DND-41 (cell line): ENCODE data around the gene WDR88.

Experiments
- EZH2 ChIP-seq: IDR thresholded peaks from 3 replicates; pipeline ENCODE4 v1.6.1; 2012; ENCODE audit warnings: borderline replicate concordance, low read depth, mild to moderate bottlenecking, moderate library complexity, low read length, inconsistent platforms; ENCODE audit not compliant: severe bottlenecking
- TF ChIP-seq, protein P1 (sequence below): IDR thresholded peaks from 2 replicates; pipeline ENCODE4 v1.5.1; 2012; ENCODE audit warnings: borderline replicate concordance, low read length, moderate library complexity, mild to moderate bottlenecking; ENCODE audit not compliant: poor library complexity, severe bottlenecking; ENCODE audit errors: extremely low read depth

DNA sequence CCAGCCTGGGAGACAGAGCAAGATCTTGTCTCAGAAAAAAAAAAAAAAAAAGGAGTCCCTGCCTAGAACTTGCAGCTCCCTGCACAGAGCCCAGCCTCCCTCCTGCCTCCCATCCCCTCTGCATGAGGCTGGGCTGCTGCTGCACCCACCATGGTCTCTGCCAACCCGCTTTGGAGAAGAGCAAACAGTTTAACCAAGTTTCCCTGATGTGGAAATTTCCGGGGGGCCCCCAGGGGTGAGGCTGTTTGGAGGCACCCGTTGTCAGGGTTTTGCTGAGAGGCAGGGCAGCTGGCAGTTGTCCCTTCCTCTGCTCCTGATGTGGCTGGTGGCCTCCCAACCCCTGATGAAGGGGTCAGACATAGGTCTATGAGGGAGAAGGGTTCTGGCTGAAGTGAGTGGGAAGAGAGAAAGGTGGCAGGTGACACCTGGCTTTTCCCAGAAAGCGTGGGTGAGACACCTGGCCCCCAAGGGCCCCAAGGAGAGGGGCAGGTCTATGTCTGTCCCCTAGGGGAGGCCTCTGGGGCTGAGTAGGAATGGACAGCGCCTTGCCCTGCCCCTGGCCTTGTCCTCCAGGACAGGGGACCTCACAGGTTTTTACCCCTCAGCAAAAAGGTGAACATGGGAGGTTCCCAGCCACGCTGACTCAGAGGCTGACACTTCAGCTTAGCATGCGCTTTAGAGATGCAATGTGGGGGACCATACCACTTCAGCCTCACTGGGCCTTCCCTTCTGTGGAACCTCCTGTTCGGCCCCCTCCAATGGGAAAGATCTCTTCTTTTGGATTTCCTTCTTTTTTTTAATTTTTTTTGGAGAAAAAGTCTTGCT is 67.7 kb downstream of the WDR88 start:
- TF ChIP-seq EZH2 = no peak
- TF ChIP-seq, protein P1, sequence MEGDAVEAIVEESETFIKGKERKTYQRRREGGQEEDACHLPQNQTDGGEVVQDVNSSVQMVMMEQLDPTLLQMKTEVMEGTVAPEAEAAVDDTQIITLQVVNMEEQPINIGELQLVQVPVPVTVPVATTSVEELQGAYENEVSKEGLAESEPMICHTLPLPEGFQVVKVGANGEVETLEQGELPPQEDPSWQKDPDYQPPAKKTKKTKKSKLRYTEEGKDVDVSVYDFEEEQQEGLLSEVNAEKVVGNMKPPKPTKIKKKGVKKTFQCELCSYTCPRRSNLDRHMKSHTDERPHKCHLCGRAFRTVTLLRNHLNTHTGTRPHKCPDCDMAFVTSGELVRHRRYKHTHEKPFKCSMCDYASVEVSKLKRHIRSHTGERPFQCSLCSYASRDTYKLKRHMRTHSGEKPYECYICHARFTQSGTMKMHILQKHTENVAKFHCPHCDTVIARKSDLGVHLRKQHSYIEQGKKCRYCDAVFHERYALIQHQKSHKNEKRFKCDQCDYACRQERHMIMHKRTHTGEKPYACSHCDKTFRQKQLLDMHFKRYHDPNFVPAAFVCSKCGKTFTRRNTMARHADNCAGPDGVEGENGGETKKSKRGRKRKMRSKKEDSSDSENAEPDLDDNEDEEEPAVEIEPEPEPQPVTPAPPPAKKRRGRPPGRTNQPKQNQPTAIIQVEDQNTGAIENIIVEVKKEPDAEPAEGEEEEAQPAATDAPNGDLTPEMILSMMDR = no peak
